Endothelial cell of umbilical vein (primary cell): ENCODE measurements around the gene DRC1. TPM values are rescaled to one million over a fixed set of nuclear protein-coding genes. Genes with fewer than 3 reads are reported as not detected.

Experiments used
- BruUV-seq: library from RNA; stranded (reverse); fragments of 400-500 nt; replicated peaks from 2 replicates; lab custom pipeline; 2021; lab: Mats Ljungman, UMichigan
- CTCF ChIA-PET: fragments of 300-600, 350-600 bp; sonication (Branson Sonifier 250); formaldehyde crosslinking; loops from one replicate; lab custom pipeline; 2021; ENCODE audit warnings: antibody characterized with exemption, inconsistent platforms; lab: Charles Lee
- POLR2A ChIA-PET: fragments of 300-600, 350-600 bp; sonication (Branson Sonifier 250); formaldehyde crosslinking; loops from one replicate; lab custom pipeline; 2021; ENCODE audit warnings: antibody characterized with exemption, inconsistent platforms; lab: Charles Lee
- DNase-seq: peaks from one replicate; pipeline ENCODE4 v3.0.0-alpha.2; 2011; ENCODE audit warnings: low read depth, low spot score
- FAIRE-seq: peaks from 2 replicates; lab custom pipeline; 2011; peaks lifted over from hg19 to GRCh38; lab: Jason Lieb, UNC
- H2AFZ ChIP-seq: 2 replicates; pipeline ENCODE4 v1.6.0; 2012; ENCODE audit warnings: low read depth, low read length, control low read depth, inconsistent platforms
- H3K27ac ChIP-seq: 2 replicates; pipeline ENCODE4 v1.5.1; 2011; ENCODE audit warnings: low read depth, mild to moderate bottlenecking, control low read depth, low read length, moderate library complexity; ENCODE audit not compliant: insufficient read depth
- H3K27me3 ChIP-seq, 2 experiments: 2 replicates each; pipeline versions ENCODE4 v1.6.0 to v1.6.1; 2011; ENCODE audit warnings: low read length in 2 of 2, mixed read lengths in 1 of 2; ENCODE audit not compliant: control insufficient read depth in 2 of 2, insufficient read depth in 2 of 2
- H3K36me3 ChIP-seq, 2 experiments: 2 replicates in 1 of 2; 3 replicates in 1 of 2; pipeline ENCODE4 v1.5.1; 2011; ENCODE audit warnings: low read length in 2 of 2, mild to moderate bottlenecking in 1 of 2, moderate library complexity in 1 of 2; ENCODE audit not compliant: control insufficient read depth in 2 of 2, insufficient read depth in 2 of 2; ENCODE audit errors: extremely low read depth in 1 of 2
- H3K4me1 ChIP-seq: 3 replicates; pipeline ENCODE4 v1.5.1; 2011; ENCODE audit warnings: mild to moderate bottlenecking, low read length; ENCODE audit not compliant: control insufficient read depth, insufficient read depth; ENCODE audit errors: extremely low read depth
- H3K4me2 ChIP-seq: 2 replicates; pipeline ENCODE4 v1.6.1; 2011; ENCODE audit warnings: low read length, control low read depth, mixed read lengths; ENCODE audit not compliant: insufficient read depth
- H3K4me3 ChIP-seq, 3 experiments: fragments of 200-600 bp in 1 of 3; sonication (generic), shearing (Covaris generic) in 1 of 3; replicated peaks in 1 of 3; 2 replicates each; pipeline ENCODE4 v1.5.1; 2011 to 2016; ENCODE audit warnings: control low read depth in 3 of 3, low read length in 3 of 3, mild to moderate bottlenecking in 2 of 3, inconsistent platforms in 1 of 3, low read depth in 1 of 3, moderate library complexity in 1 of 3; ENCODE audit not compliant: insufficient read depth in 1 of 3
- H3K79me2 ChIP-seq: 2 replicates; pipeline ENCODE4 v1.6.0; 2012; ENCODE audit warnings: low read length, inconsistent platforms; ENCODE audit not compliant: control insufficient read depth, insufficient read depth
- H3K9ac ChIP-seq: replicated peaks from 2 replicates; pipeline ENCODE3; 2011; ENCODE audit warnings: low read length, control low read depth; ENCODE audit not compliant: insufficient read depth; ENCODE audit errors: extremely low read depth
- H3K9me1 ChIP-seq: replicated peaks from 3 replicates; pipeline ENCODE4 v1.6.0; 2011; ENCODE audit warnings: mild to moderate bottlenecking, low read length; ENCODE audit not compliant: control insufficient read depth, insufficient read depth; ENCODE audit errors: extremely low read depth
- H3K9me3 ChIP-seq: replicated peaks from 2 replicates; pipeline ENCODE4 v1.5.1; 2012; ENCODE audit warnings: low read length, inconsistent platforms; ENCODE audit not compliant: control insufficient read depth, insufficient read depth
- H4K20me1 ChIP-seq: replicated peaks from 2 replicates; pipeline ENCODE3; 2011; ENCODE audit warnings: mild to moderate bottlenecking, low read length; ENCODE audit not compliant: control insufficient read depth, insufficient read depth; ENCODE audit errors: extremely low read depth
- CTCF ChIP-seq, 2 donors: IDR thresholded peaks; 1 replicate in 1 of 2; 2 replicates in 1 of 2; pipeline ENCODE4 v1.5.1; 2011; ENCODE audit warnings: low read length in 2 of 2, mild to moderate bottlenecking in 2 of 2, moderate library complexity in 2 of 2, control low read depth in 1 of 2, inconsistent platforms in 1 of 2, low read depth in 1 of 2; ENCODE audit not compliant: insufficient read depth in 1 of 2; ENCODE audit errors: extremely low read depth in 1 of 2
- GATA2 ChIP-seq: IDR thresholded peaks from 2 replicates; pipeline ENCODE4 v1.7.0; 2011; ENCODE audit warnings: low read depth, mild to moderate bottlenecking, moderate library complexity, mixed read lengths, low read length; ENCODE audit not compliant: insufficient read length, insufficient read depth
- JUN ChIP-seq: IDR thresholded peaks from 2 replicates; pipeline ENCODE4 v1.6.1; 2011; ENCODE audit warnings: borderline replicate concordance, low read depth; ENCODE audit not compliant: insufficient read length, insufficient read depth
- MYC ChIP-seq: IDR thresholded peaks from one replicate; pipeline ENCODE4 v1.6.1; 2011; ENCODE audit warnings: mild to moderate bottlenecking, low read depth, low read length
- POLR2AphosphoS5 ChIP-seq: IDR thresholded peaks from 2 replicates; pipeline ENCODE4 v1.6.1; 2012; ENCODE audit warnings: low read depth, mild to moderate bottlenecking, control low read depth, low read length, moderate library complexity; ENCODE audit not compliant: insufficient read depth
- dilution Hi-C: fragments of 300-500 bp; cut with MboI; formaldehyde crosslinking; loops from one replicate; pipeline ENCODE4 v1.15.0; 2019; ENCODE audit warnings: low sequenced_read_pairs; ENCODE audit not compliant: extremely low pct_ligation_motif_present
- intact Hi-C: fragments of 100-400 bp; cut with micrococcal nuclease; formaldehyde crosslinking; loops from one replicate; pipeline ENCODE4 v1.10.0; 2022
- polyA plus RNA-seq, 4 experiments: library from polyadenylated mRNA; depleted of rRNA in 3 of 4; stranded (reverse) in 3 of 4; unstranded in 1 of 4; fragments of >200 nt; gene quantifications; 2 replicates each; pipeline versions ENCODE4 v1.2.1 to v1.2.3, GENCODE V29; 2011 to 2012; ENCODE audit warnings: missing spikeins in 1 of 4
- total RNA-seq: library from RNA; stranded (reverse); gene quantifications from 2 replicates; pipeline ENCODE4 v1.2.3, GENCODE V29; 2021

Gene DRC1
- total and polyA plus RNA-seq, 2 donors (not counting 3 experiments of a cell fraction or from before 2014, with no cell fraction given) = 0.44 TPM; not detected in 1

- BruUV-seq = no TSS peak
- DNase-seq = no peak
- Histone ChIP-seq H3K36me3 (no peaks in the 10 kb centered on the region), H3K9me3 (no peaks in the 10 kb centered on the region), H3K9ac (no peak overlapping the region), H3K4me3 (no peak overlapping the region), H3K27me3 (no peaks in the 10 kb centered on the region), H2AFZ (no peak overlapping the region), H3K79me2 (no peaks in the 10 kb centered on the region), H4K20me1 (no peaks in the 10 kb centered on the region), H3K4me1 (no peaks in the 10 kb centered on the region), H3K27ac (no peak overlapping the region), H3K9me1 (no peaks in the 10 kb centered on the region), H3K4me2 (no peak overlapping the region)
- TF ChIP-seq JUN = no peak
- TF ChIP-seq POLR2AphosphoS5 = no peak
- TF ChIP-seq CTCF (IDR thresholded peaks at IDR 0.05; ENCODE audit: extremely low read depth in 1 of 2, insufficient read depth in 1 of 2, low read depth in 1 of 2, low read length in 2 of 2) = no peak
- TF ChIP-seq MYC = no peak
- no peak for TF ChIP-seq GATA2
- intact Hi-C loops = no loop called here
- ChIA-PET POLR2A (no interaction called here), CTCF (interaction anchor here (1.2 kb wide), 1 partner anchor 10 kb away, joined by 3 read pairs; no protein-coding TSS in a partner anchor)
- no peak for FAIRE-seq
- dilution Hi-C loops = no loop called here
Observed at GRCh38 chr2:26477126-26477910, 75.6 kb downstream of the DRC1 start.
